ENCODE results near the gene C2orf42.
"Not testable (repeated sequence)": the region's sequence is repeated elsewhere in the genome, so short reads cannot be mapped to it uniquely, and the experiment has no call there.

C2orf42 gene

GRCh38 chr2:70131344-70132143 is 59.3 kb downstream of the C2orf42 start:
- DNase-seq (ENCODE audit: low read depth): not testable (repeated sequence)

- DNase-seq (ENCODE audit: low read depth): no peak
Measured at GRCh38 chr2:70128005-70128404, 62.8 kb downstream of the C2orf42 start.

DNA sequence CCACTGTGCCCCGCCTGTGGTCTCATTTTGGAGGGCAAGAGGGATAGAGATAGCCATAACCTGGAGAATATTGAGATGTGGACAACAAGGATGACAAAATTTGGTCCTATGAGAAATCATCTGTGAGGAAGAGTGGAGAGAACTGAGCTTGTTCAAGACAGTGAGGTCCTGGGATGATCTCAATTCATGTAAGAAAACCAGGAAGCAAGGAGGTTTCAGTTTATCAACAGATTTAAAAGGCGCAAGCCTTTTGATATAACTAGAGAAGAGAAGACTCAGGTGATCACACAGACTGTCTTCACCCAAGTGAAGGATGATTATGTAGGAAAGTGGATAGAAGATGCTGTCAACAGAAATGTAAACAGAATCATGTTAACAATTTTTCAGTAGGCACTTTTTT is 64.4 kb downstream of the C2orf42 start:
- no peak for DNase-seq (ENCODE audit: low read depth)

DNA sequence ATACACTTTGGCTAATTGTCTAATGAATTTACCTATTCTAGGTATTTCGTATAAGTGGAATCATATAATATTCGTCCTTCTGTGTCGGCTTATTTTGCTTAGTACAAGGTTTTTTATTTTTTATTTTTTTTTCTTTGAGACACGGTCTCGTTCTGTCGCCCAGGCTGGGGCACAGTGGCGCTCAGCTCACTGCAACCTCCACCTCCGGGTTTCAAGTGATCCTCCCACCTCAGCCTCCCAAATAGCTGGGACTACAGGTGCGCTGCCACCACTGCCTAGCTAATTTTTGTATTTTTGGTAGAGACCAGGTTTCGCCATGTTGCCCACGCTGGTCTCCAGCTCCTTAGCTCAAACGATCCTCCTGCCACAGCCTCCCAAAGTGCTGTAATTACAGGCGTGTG is 65.3 kb downstream of the C2orf42 start:
- no peak for DNase-seq (ENCODE audit: low read depth)

DNA sequence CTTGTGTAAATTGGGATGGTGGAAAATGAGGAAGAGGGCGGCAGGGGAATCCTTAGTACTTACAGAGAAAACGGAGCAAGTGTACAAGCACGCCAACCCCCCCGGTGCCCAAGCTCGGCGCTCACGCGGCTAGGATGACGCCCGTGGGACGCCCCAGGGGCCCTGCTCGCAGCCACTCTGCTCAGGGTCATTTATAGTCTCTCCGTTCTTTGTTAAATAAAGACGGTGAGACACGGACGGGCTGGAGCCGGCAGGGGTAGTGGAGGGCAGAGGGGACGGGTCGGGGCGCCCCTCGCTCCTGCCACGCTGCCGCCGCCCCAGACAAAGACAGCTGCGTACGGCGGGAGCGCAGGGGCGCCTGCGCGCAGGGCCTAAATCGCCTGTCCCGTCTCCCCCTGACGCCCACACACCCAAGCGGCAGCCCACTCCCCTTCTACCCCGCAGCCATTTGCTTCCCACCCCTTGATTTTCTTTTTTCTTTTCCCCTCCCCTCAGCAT is 65.8 kb downstream of the C2orf42 start:
- DNase-seq (ENCODE audit: low read depth): peak; percentile 63

- DNase-seq (ENCODE audit: low read depth): no peak
Measured at GRCh38 chr2:70123829-70124116, 67.0 kb downstream of the C2orf42 start.

DNA sequence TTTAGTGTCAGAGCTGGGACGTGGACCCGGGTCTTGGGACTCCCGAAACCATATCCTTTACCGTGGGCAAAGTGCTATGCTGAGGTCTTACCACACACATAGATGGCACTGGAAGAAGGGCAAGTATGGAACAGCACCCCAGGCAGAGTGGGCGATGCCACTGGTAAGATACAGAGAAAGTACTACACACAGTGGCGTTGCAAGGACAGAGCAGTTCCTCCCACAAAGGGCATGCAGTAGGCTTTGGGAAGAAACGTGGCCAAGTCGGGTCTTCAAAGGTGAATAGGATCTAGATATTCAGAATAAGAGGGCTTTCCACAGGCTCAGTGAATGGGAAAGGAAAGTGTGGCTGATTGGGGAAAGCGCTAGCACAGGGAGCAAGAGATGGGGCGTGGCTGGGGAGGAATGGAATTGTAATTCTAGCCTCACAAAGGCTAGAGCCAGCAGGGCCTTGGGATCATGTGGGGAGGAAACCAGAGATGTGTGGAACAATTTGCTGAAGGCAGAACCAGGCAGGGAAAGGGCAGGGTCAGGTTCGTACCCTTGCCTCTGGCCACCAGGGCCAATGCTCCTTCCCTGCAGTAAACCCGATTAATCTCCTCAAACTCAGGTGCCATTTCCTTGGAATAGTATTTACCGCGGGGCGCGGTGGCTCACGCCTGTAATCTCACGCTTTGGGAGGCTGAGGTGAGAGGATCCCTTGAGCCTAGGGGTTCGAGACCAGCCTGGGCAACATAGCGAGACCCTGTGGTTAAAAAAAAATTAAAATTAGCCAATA is 67.6 kb downstream of the C2orf42 start:
- DNase-seq (ENCODE audit: low read depth): peak; percentile 26

GRCh38 chr2:70122470-70122869 is 68.3 kb downstream of the C2orf42 start:
- DNase-seq (ENCODE audit: low read depth): no peak

GRCh38 chr2:70121627-70122372 is 69.0 kb downstream of the C2orf42 start:
- DNase-seq (ENCODE audit: low read depth): no peak

GRCh38 chr2:70118798-70119454 is 71.9 kb downstream of the C2orf42 start:
- DNase-seq (ENCODE audit: low read depth): no peak

DNA sequence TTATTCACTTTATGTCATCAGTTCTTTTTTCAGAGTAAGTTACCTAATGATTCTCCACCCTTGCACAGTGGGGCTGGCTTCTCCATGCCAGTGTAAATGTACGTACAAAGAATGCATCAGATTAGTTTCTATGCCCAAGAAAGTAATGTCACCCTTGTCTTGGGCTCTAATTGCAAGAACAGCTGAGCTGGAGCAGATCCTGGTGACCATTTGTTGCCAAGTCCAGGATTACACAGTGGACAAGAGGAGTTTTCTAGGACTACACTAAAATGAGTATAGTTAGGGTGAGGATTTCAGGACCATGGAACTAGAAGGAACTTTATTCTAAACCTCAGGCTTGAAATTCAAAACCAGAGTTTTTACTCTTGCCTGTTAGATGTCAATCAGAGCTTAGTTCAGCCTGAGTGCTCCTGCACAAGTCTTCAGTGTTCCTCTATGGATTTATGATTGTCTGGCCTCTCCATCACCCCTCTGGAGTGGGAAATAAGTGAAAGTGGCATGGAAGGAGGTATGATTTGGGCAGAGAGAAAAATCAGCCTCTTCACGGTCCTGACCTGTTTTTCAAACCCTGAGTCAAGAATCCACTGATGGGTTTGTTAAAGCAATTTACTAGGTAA is 73.8 kb downstream of the C2orf42 start:
- no peak for DNase-seq (ENCODE audit: low read depth)

DNA sequence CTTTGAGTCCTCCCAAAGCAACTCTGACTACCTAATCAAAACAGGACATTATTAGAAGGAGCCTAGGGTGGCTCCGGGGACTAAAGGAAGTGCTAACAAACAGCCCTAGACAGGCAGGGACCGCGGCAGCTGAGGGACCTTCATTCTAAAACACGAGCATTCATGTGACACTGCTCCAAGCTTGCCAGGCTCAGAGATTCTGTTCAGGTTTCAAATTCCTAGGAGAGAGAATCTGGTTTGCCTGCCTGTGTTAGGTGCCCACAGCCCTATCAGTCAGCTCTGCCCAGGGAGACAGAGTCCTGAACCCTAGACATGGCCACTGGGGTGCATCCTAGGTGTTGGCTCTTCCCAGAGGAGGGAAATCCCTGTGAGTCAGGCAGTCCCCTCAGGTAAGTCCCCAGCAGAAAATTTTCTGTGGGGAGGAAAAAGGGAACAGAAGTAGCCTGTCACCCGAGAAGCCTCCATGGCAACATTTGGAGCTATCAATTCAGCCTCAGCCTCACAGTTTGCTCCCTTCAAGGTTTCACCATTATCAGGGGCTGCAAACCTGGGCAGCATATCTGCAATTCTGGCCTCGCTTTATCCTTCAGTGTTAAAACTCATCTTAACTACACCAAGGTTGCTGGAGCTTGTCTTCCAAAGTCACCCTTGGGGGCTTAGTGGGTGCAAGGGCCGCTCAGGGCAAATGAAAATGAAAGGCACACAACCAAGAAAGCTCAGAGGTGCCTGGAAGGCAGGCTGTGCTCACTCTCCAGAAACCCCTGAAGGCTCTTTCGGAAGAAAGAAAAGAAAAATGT is 75.0 kb downstream of the C2orf42 start:
- no peak for DNase-seq (ENCODE audit: low read depth)

GRCh38 chr2:70113359-70114070 is 77.3 kb downstream of the C2orf42 start:
- no peak for DNase-seq (ENCODE audit: low read depth)

- DNase-seq (ENCODE audit: low read depth): peak; percentile 39
Measured at GRCh38 chr2:70111752-70112591, 78.8 kb downstream of the C2orf42 start.

GRCh38 chr2:70110397-70110796 is 80.4 kb downstream of the C2orf42 start:
- not testable (repeated sequence) for DNase-seq (ENCODE audit: low read depth)

DNA sequence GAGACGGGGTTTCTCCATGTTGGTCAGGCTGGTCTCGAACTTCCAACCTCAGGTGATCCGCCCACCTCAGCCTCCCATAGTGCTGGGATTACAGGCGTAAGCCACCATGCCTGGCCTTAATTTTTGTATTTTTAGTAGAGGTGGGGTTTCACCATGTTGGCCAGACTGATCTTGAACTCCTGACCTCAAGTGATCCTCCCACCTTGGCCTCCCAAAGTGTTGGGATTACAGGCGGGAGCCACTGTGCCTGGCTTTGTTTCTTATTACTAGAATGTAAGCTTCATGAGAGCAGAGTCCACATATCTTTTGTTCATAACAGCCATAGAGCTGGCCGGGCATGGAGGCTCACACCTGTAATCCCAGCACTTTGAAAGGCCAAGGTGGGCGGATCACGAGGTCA is 84.7 kb downstream of the C2orf42 start:
- not testable (repeated sequence) for DNase-seq (ENCODE audit: low read depth)

DNA sequence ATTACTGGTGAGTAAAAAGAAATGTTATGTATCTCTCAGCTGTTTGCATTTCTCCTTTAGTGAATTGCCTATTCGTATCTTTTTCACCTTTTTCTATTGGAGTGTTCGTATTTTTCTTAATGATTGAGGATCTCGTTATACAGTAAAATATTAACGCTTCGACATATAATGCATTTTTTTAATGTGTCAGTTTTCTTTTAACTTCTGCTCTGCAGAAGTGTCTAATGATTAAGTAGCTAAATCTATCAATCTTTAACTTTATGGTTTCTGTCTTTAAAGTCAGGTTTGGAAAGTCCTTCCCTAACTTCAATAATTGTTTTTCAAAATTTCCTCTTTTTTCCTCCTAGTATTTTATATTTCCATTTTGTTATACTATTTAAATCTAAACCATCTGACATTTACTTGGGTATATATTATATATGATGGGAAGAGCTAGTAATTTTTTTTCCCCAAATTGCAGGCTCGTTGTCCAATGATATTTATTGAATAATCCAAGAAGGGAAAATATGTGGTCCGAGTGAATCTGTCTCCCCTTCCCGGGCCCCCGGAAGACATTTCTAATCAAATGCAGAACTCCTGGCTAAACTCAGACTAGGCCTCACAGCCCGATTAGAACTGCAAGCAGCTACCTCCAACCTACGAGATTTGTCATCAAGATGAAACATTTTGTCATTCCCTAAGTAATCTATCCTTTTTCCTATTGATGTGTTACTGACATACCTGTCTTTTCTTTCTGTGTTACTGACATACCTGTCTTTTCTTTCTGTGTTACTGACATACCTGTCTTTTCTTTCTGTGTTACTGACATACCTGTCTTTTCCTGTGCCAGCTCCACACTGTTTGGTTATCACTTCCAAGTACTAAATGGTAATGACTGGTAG is 86.3 kb downstream of the C2orf42 start:
- DNase-seq (ENCODE audit: low read depth): peak; percentile 55

- DNase-seq (ENCODE audit: low read depth): no peak
Measured at GRCh38 chr2:70103531-70104061, 87.2 kb downstream of the C2orf42 start.

All from ELR (cell line).